HepG2 (cell line): ENCODE data around the gene THOC6. TPM values are rescaled to one million over a fixed set of nuclear protein-coding genes. Genes with fewer than 3 reads are reported as not detected.

Experiments used
- BRCA1 ChIP-seq: sonication (generic); formaldehyde crosslinking; IDR thresholded peaks from 2 replicates; pipeline ENCODE4 v1.4.0; 2020; ENCODE audit warnings: missing genetic modification reagents
- ESRRA ChIP-seq: sonication (generic); formaldehyde crosslinking; IDR thresholded peaks from 2 replicates; pipeline ENCODE4 v1.5.1; 2020; ENCODE audit warnings: mild to moderate bottlenecking, low read depth, missing genetic modification reagents
- ISX ChIP-seq: sonication (generic); formaldehyde crosslinking; conservative IDR thresholded peaks from 2 replicates; pipeline ENCODE4 v1.5.0; 2020; ENCODE audit warnings: missing genetic modification reagents
- PRDM10 ChIP-seq: sonication (generic); formaldehyde crosslinking; IDR thresholded peaks from 2 replicates; pipeline ENCODE4 v1.4.0; 2020; ENCODE audit warnings: low read depth, missing genetic modification reagents
- TBL1XR1 ChIP-seq: fragments of 150-350 bp; IDR thresholded peaks from 2 replicates; pipeline ENCODE4 v1.6.1; 2014; ENCODE audit warnings: borderline replicate concordance, low read length; ENCODE audit not compliant: partially characterized antibody
- ZNF354B ChIP-seq: sonication (generic); formaldehyde crosslinking; IDR thresholded peaks from 2 replicates; pipeline ENCODE4 v1.8.0; 2022; ENCODE audit warnings: mild to moderate bottlenecking, missing genetic modification reagents
- ZNF441 ChIP-seq: sonication (generic); formaldehyde crosslinking; IDR thresholded peaks from 2 replicates; pipeline ENCODE4 v1.7.0; 2021; ENCODE audit warnings: missing genetic modification reagents, borderline replicate concordance
- ZNF567 ChIP-seq: sonication (generic); formaldehyde crosslinking; IDR thresholded peaks from 2 replicates; pipeline ENCODE4 v1.8.1; 2023; ENCODE audit warnings: mild to moderate bottlenecking, missing genetic modification reagents, borderline replicate concordance
- ZNF777 ChIP-seq: sonication (generic); formaldehyde crosslinking; IDR thresholded peaks from 2 replicates; pipeline ENCODE4 v1.4.0; 2020; ENCODE audit warnings: missing genetic modification reagents
- polyA plus RNA-seq, 8 experiments: library from polyadenylated mRNA; depleted of rRNA in 3 of 8; stranded (reverse) in 7 of 8; unstranded in 1 of 8; fragments of >200 nt; fragmentation: Illumina TruSeq in 4 of 8; extraction: Trizol in 4 of 8; gene quantifications; 2 replicates each; pipeline versions ENCODE4 v1.2.1 to v1.2.3, GENCODE V29; 2011 to 2016; ENCODE audit warnings: low read depth in 4 of 8, missing spikeins in 1 of 8, mixed read lengths in 1 of 8; ENCODE audit not compliant: insufficient read depth in 1 of 8
- total RNA-seq, 5 experiments: library from RNA; depleted of rRNA; stranded (reverse); fragments of >200 nt; fragmentation: Illumina TruSeq; extraction: Trizol; gene quantifications; 2 replicates each; pipeline ENCODE4 v1.2.3, GENCODE V29; 2016; ENCODE audit warnings: low read depth in 1 of 5

Gene THOC6
- total and polyA plus RNA-seq, 2 of the 13 experiments (the other 11 are each of a cell fraction or from before 2014, with no cell fraction given), result 32.1 to 37.0 TPM

GRCh38 chr16:3056336-3057180 lies 32.7 kb downstream of the THOC6 start (continued):
- TF ChIP-seq PRDM10, result no peak
- no peak for TF ChIP-seq TBL1XR1
- no peak for TF ChIP-seq ESRRA (CRISPR knock-in tag)
- TF ChIP-seq ZNF777 (CRISPR knock-in tag), result no peak
- no peak for TF ChIP-seq ISX
- no peak for TF ChIP-seq ZNF354B (CRISPR knock-in tag)
- TF ChIP-seq ZNF567, result no peak
- no peak for TF ChIP-seq BRCA1 (CRISPR knock-in tag)
- TF ChIP-seq ZNF441 (CRISPR knock-in tag), result no peak
